RWPE1 (cell line): Measurements from ENCODE around the gene RNF14.

Experiments used
- CTCF ChIA-PET: fragments of 350-600 bp; sonication (Branson Sonifier 250); formaldehyde crosslinking; extraction: SDS; loops from one replicate; lab custom pipeline; 2021; lab: Yijun Ruan, JAX
- POLR2A ChIA-PET: fragments of 400-600 bp; formaldehyde crosslinking; extraction: SDS; loops from one replicate; lab custom pipeline; 2020; ENCODE audit warnings: antibody characterized with exemption; ENCODE audit not compliant: low non-redundant PET; lab: Yijun Ruan, JAX
- DNase-seq: peaks from one replicate; pipeline ENCODE4 v3.0.0; 2012; ENCODE audit warnings: low spot score
- H3K27ac ChIP-seq: fragments of 450-650 bp; 2 replicates; pipeline ENCODE4 v1.5.1; 2017
- TF ChIP-seq, protein P1 (sequence below): fragments of 450-650 bp; conservative IDR thresholded peaks from 2 replicates; pipeline ENCODE4 v1.5.1; 2017; ENCODE audit warnings: low read depth, mild to moderate bottlenecking

The RNF14 gene

DNA sequence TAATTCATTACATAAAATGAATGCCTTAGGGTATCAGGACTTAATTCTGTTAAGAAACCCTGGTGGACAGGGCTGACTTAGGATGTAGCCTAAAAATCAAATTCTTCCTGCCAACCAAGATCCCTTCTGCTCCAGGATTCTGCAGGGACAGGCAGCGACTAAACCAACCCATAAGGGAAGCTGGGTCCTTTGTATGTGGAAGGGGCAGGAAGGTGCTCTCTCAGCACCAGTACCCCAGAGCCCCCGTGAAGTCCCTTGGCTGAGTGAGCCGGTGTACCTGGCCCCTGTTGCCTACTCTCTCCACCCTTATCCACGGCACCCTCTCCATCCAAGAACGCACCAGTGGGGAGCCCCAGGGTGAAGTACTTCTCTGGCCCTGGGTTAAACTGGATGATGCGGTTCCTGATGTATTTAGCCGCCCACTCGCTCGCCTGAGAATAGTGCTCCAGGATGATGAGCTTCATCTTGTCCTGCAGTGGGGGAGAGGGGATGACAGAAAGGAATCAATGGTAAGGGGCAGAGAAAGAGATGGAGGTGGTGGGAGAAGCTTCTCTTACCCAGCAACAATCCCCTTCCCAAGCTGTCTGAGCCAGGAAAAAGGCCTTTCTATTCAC is 42.8 kb downstream of the RNF14 start:
- TF ChIP-seq, protein P1, sequence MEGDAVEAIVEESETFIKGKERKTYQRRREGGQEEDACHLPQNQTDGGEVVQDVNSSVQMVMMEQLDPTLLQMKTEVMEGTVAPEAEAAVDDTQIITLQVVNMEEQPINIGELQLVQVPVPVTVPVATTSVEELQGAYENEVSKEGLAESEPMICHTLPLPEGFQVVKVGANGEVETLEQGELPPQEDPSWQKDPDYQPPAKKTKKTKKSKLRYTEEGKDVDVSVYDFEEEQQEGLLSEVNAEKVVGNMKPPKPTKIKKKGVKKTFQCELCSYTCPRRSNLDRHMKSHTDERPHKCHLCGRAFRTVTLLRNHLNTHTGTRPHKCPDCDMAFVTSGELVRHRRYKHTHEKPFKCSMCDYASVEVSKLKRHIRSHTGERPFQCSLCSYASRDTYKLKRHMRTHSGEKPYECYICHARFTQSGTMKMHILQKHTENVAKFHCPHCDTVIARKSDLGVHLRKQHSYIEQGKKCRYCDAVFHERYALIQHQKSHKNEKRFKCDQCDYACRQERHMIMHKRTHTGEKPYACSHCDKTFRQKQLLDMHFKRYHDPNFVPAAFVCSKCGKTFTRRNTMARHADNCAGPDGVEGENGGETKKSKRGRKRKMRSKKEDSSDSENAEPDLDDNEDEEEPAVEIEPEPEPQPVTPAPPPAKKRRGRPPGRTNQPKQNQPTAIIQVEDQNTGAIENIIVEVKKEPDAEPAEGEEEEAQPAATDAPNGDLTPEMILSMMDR: no peak
- ChIA-PET CTCF (interaction anchor here (0.6 to 3.6 kb wide), 7 partner anchors 11 to 417 kb away, joined by 3 to 18 read pairs (median 3); no protein-coding TSS in a partner anchor), POLR2A (no interaction called here)
- no peak for DNase-seq
- H3K27ac ChIP-seq: peak overlapping the region; percentile 77

DNA sequence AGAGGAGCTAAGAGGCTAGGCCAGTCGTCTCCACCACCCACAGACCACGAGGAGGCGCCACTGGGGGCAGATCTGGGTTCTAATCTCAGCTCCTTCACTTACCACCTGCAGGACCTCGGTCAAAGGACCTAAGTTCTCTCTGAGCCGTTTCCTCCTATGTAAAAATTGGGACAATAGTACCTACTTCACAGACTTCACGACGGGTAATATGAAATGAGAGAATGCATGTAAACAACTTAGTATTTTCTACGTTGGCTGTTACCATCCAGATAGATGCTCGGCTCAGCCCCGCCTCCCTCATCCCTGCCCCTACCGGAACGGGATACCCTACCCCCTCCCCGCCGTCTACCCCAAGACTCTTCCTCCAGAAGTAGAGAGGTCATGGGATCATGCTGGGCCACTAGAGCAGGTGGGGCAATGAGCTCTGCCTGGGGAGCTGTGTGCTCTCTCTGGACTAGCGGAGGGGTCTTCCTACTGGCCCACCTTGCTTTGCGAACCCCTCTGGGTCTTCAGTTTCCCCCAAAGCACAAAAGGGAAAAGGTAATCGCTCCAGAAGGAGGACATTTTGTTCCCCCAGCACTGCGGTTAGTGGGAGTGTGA is 43.4 kb downstream of the RNF14 start:
- ChIA-PET CTCF (interaction anchor here (0.6 to 3.6 kb wide), 7 partner anchors 11 to 253 kb away, joined by 3 to 18 read pairs (median 3); no protein-coding TSS in a partner anchor), POLR2A (interaction anchor here (0.6 kb wide), 1 partner anchor 130 kb away, joined by 3 read pairs; no protein-coding TSS in a partner anchor)
- no peak for DNase-seq
- TF ChIP-seq, protein P1: no peak; the same call in 1 of the 2 replicates
- H3K27ac ChIP-seq: peak overlapping the region; percentile 77

DNA sequence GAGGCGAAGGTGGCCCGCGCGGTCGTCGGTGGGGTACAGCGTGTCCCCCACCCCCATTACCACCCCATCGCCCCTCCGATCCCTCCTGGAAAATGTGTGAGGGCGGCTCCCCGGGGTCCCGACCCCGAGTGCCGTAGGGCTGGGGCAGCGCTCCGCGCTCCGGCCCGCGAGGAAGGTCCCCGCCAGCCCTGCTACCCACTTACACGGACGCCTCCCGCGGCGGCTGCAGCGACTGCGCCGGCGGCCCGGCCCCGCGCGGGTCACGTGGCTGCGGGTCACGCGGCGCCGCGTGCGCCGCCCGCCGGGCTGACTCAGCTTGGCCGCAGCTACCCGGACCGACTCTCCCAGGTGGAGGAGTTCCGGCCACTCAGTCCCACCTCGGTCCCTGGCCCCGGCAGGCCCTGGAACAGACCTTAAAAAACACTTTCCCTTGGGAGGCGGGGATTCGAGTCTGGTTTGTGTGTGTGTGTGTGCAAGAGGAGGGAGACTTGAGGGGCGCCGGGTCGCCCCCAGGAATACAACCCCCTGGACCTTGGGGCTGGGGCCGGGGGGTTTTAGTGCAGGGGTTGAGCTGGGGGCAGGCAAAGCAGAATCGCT is 44.0 kb downstream of the RNF14 start, which contains the start of gene GNPDA1:
Gene GNPDA1, minus strand, starts transcription at position 236 of the 597 bp plus-strand sequence. CDS start 992 bp downstream, outside the sequence.
- ChIA-PET POLR2A (interaction anchor here (0.6 kb wide), 1 partner anchor 130 kb away, joined by 3 read pairs; no protein-coding TSS in a partner anchor), CTCF (interaction anchor here (0.7 to 3.6 kb wide), 3 partner anchors 12 to 130 kb away, joined by 3 to 18 read pairs (median 6); no protein-coding TSS in a partner anchor)
- peak; percentile 95 for DNase-seq
- TF ChIP-seq, protein P1: peak; percentile 25
- peak within 1 kb of the TSS; percentile 77 for H3K27ac ChIP-seq

DNA sequence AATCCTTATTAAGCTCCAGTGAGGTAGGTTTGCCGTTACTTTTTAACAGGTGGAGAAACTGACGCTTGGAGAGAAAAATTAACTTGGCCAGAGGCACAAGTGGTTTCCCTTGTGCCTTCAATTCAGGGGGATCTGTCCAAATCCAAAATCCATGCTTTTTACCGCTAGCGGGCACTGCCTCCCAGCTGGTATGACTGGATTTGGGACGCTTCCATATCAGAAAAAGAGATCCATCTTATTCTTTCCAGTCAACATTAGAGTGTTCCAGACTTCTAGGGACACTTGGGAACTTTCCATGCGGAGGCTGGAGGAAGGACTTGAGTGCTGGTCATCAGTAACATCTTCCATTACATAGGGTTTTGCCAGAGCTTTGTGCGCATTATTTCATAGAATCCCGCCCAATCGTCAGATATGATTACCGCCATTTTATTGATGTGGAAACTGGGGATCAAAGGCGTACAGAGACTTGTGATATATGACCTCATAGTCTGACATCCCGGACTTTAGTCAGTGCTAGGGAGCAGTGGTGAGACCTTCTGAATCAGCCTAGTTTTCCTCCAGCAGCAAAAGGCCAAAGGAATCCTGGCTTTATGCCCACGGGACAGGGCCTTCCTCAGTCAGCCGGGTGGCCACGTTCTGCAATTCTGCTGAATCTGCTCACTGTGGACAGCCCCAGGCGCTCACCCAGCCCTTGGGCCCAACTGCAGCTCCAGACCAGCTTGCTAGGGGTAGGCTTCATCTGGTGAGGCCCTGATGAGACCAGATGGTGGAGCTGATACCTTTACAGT is 45.0 kb downstream of the RNF14 start:
- POLR2A ChIA-PET: no interaction called here
- TF ChIP-seq, protein P1: no peak
- DNase-seq: no peak
- H3K27ac ChIP-seq: peak overlapping the region; percentile 60
- CTCF ChIA-PET: interaction anchor here (0.6 to 3.6 kb wide), 5 partner anchors 24 to 129 kb away, joined by 3 to 18 read pairs (median 4); no protein-coding TSS in a partner anchor

DNA sequence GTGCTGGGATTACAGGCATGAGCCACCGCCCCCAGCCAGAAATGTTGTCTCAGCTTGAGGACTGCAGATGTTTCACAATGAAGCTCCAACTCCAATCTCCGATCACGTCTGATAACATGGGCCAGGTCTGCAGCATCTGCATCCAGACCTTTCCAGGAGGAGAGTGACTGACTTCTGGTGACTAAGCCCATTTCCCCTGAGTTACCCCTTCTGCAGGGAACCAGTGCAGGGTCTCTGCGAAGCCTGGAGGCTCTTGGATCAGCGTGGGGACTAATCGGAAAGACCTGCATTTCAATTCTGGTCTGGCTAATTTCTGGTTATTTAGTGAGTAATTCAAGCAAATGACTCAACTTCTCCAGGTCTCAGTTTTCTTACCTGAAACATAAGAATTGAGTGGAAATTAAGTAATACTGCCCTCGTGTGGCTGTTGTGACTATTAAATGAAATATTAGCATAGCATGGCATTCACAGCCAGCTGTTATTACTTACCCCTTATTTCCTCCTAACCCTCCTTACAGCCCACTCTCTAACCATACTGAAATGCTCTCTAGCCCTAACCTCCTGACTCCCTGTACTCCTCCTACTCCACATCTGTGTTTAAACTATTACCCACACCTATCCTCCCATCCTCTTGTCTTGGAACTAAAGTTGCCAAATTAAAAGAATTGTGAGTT is 46.1 kb downstream of the RNF14 start:
- peak overlapping the region; percentile 60 for H3K27ac ChIP-seq
- TF ChIP-seq, protein P1: peak; percentile 78
- DNase-seq: peak; percentile 88
- ChIA-PET POLR2A (no interaction called here), CTCF (interaction anchor here (0.6 to 3.6 kb wide), 15 partner anchors 10 to 1774 kb away, joined by 3 to 18 read pairs (median 4); no protein-coding TSS in a partner anchor)
